Stimulated activated CD4-positive, alpha-beta T cell treated with anti-CD3 and anti-CD28 coated beads, Interleukin-4, amount 100 ng/mL, for 24 hours (primary cell): Measurements from ENCODE around the gene STAP2.
A peak's percentile ranks its signal among the peaks of the same experiment; 100 is the strongest.
"Not testable (repeated sequence)": the region's sequence is repeated elsewhere in the genome, so short reads cannot be mapped to it uniquely, and the experiment has no call there.

Experiments used
- DNase-seq: peaks from one replicate; pipeline ENCODE4 v3.0.0-alpha.2; 2020

STAP2 gene

DNA sequence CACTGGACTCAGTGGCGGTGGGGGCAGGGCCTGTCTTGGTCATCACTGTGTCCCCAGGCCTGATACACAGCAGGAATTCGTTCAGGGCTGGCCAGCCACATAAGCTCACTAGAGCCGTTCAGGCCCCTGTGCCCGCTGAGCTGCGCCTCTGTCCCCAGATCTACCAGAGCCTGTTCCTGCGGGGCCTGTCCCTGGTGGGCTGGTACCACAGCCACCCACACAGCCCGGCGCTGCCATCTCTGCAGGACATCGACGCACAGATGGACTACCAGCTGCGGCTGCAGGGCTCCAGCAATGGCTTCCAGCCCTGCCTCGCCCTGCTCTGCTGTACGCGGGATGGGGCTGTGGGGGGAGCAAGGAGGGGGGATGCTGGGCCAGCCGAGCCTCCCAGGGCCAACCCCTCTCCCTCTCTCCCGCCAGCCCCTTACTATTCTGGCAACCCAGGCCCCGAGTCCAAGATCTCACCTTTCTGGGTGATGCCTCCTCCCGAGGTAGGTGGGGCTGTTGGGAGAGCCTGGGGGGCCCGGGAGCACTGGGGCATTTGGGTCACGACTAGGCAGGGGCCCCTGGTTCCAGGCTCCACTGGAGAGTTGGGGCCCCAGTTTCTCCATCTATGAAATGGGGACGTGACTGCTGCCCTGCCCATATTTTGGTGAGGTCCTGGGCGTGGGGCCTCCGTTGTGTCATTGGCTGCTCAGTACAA is 18.6 kb upstream of the STAP2 start:
- no peak for DNase-seq

DNA sequence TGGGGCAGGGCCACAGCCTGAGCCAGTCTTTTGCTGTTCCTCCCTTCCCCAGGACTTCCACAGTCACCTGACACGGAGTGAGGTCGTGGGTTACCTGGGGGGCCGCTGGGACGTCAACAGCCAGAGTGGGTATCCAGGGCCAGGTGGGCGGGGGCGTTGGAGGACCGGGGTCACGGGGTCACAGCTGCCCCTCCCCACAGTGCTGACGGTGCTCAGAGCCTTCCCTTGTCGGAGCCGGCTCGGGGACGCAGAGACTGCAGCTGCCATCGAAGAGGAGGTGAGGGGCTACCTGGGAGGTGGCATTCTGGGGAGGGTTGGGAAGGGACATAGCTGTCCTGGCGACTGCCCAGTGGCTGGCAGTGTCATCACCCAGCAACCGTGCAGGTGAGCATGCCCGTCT is 16.3 kb upstream of the STAP2 start:
- DNase-seq = no peak

- no peak for DNase-seq
Measured at GRCh38 chr19:4354282-4354681, 15.7 kb upstream of the STAP2 start.

DNA sequence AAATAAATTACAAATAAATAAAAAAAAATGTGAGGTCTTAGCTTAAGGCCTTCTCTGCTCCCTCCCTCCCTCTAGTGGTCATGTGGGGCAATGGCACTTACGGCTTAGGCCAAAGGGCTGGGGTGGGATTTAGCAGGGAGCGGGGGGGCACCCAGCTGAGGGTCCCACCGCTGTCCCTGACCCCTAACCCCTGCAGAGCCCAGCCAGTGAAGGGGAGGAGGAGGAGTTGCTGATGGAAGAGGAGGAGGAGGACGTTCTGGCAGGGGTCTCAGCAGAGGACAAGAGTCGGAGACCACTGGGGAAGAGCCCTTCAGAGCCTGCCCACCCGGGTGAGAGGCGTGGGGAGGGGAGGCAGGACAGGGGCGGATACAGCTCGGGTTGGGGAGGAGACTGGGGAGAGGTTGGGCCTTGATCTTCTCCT is 14.1 kb upstream of the STAP2 start:
- DNase-seq = peak; percentile 71

DNA sequence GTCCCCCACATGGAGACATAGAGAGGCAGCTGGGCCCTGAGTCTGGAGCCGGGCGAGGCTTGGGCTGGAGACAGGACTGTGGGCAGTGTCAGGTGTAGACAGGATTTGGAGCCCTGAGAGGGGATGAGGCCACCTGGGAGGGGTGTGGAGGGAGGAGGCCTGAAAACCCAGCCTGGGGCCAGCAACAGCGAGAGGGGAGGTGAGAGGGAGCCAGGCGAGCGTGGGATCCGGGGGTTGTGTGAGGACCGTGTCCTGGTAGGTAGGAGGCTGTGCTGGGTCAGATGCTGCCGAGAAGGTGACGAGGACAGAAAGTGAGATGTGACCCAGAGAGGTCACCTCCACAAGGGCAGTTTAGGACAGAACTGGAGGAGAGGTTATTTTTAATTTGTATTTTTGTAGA is 12.1 kb upstream of the STAP2 start:
- no peak for DNase-seq

GRCh38 chr19:4350111-4350510 is 11.5 kb upstream of the STAP2 start:
- no peak for DNase-seq

GRCh38 chr19:4349225-4349624 is 10.6 kb upstream of the STAP2 start:
- DNase-seq = not testable (repeated sequence)

GRCh38 chr19:4347521-4347920 is 8.9 kb upstream of the STAP2 start:
- DNase-seq = no peak

DNA sequence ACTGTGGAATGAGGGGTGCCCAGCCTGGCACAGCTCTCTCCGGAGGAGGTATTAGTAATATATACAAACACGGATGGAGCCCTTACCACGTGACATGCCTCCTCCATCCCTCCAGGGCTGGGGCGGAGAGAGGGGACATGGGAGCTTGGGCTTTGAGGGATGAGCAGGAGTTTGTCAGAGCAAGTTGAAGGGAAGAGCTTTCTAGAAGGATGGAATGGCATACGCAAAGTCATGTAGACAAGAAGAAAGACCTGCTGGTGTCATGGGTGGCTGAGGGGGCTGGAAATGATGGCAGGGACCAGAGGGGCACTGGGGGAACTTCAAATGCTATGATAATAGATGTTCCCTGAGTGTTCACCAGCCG is 7.4 kb upstream of the STAP2 start:
- DNase-seq = no peak

- DNase-seq = no peak
Measured at GRCh38 chr19:4345342-4346019, 6.9 kb upstream of the STAP2 start.

- peak; percentile 93 for DNase-seq
Measured at GRCh38 chr19:4343370-4344307, 5.0 kb upstream of the STAP2 start, which contains the start of gene MPND. TSS of gene MPND (plus strand) at chr19:4343562. CDS start at chr19:4343594, 32 bp downstream.

DNA sequence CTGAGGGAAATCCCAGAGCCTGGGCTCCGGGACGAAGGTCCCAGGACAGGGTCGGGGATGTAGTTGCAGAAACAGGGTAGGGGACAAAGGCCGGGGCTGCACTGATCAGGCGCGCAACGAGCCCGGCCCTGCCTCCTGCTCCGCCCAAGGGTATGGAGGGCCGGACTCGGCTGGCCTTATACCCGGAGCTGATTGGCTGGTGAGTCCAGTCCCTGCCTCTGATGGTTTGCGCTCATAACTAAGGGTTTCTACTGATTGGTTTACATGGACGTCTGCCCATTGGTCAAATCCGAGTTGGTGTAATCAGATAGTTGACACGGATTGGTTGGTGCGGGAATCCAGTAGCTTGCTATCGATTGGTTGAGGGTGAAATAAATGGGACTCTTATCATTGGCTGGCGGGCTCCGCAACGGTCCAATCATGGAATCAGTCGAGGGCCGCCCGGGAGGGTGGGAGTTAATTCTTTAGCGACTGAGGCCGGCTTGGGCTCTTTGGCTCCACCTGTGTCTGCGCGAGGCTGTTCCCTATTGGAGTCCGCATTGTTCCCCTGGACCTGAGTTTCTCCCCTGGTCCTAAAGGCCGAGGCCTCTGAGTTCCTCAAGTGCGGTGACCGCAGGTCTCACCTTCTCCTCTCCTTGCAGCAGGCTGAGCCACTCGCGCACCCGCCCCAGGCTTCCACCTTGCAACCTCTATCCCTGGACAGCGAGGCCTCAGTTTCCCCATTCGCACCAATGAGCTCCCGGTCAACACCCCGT is 4.2 kb upstream of the STAP2 start:
- DNase-seq = peak; percentile 93

GRCh38 chr19:4342314-4342614 is 3.6 kb upstream of the STAP2 start:
- no peak for DNase-seq

- no peak for DNase-seq
Measured at GRCh38 chr19:4337906-4338440, 654 bp downstream of the STAP2 start.

DNA sequence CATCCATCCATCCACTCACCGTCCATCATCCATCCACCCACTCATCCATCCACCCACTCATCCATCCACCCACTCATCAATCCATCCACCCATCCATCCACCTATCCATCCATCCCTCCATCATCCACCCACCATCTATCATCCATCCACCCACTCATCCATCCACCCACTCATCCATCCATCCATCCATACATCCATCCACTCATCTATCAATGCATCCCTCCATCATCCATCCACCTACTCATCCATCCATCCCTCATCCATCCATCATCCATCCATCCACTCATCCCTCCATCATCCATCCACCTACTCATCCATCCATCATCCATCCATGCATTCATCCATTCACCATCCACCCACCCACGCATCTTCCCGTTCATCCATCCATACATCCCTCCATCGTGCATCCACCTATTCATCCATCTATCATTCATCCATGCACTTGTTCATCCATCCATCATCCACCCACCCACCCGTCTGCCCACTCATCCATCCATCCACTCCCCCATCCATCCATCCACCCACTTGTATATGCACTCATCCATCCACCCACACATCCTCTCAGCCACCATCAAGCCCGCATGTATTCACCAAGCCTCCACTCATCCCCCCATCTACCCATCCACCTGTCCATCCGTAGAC is 3.6 kb downstream of the STAP2 start:
- no peak for DNase-seq

DNA sequence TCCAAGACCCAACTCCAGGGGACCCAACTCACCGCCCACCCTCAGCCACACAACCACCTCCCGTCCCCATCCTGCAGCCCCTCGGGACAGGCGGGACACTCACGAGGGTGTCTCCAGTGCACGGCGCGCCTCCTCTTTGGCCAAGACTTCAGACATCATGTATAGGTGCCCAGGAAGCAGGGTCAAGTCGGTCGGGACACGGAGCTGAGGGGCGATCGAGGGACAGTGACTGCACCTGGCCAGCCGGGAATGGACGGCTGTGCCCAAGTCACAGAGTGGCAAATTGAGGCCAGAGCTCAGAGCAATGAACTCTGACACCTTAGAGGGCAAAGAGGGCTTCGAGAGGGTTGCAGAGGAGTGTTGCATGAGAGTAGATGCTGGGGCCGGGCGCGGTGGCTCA is 8.8 kb downstream of the STAP2 start:
- no peak for DNase-seq

GRCh38 chr19:4328991-4329681 is 9.5 kb downstream of the STAP2 start:
- DNase-seq = peak; percentile 34

DNA sequence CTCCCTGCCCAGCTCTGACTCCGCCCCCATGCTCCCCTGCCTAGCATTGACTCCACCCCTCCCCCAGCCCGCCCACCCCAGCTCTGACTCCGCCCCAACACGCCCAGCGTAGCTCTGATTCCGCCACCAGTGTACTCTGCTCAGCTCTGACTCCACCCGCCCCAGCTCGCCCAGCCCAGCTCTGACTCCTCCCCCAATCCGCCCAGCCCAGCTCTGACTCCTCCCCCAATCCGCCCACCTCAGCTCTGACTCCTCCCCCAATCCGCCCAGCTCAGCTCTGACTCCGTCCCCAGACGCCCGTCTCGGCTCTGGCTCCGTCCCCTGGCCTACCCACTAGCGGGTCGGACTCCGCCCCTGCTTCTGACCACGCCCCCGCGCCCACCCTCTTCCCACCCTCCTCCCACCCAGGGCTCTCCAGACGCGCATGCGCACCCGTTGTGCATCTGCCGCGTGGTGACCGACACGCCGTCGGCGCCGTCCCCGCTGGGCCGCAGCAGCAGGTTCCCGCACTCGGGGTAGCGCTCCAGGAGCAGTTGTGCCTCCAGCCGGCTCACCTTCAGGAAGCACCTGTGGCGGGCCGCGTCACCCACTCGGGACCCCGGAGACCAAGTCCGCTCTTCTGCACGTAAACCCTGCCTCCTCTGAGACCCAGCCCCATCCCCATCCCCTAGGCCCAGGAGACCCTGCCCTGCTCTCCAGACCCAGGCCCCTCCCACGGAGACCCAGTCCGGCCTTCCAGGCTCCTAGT is 10.2 kb downstream of the STAP2 start:
- peak; percentile 92 for DNase-seq

DNA sequence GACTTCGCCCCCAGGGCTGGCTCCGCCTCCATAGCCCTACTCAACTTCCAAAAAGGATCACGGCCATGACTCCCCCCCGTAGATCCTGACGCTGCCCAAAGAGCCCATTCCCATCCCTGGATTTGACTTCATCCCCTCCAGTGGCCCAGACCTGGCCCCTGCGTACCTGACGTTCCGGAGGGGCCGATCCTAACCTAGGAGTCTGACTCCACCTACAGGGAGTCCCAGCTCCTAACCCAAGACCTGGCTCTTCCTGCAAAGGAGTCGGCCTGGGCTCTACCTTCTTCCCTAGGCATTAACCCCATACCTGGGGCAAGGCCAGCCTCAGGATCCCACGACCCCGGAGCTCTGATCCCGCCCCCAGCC is 10.8 kb downstream of the STAP2 start:
- no peak for DNase-seq

- DNase-seq = peak; percentile 65
Measured at GRCh38 chr19:4327252-4327876, 11.3 kb downstream of the STAP2 start.
